Psoas muscle (tissue), 8 donors: ENCODE results near the gene SNU13. TPM values are rescaled to one million over a fixed set of nuclear protein-coding genes. Genes with fewer than 3 reads are reported as not detected.
A peak's percentile ranks its signal among the peaks of the same experiment; 100 is the strongest.
"Not testable (repeated sequence)": the region's sequence is repeated elsewhere in the genome, so short reads cannot be mapped to it uniquely, and the experiment has no call there.

ENCODE experiments used
- ATAC-seq, 4 donors: fragments of 200-7000 bp; cut with Tn5 transposase; one replicate each; pipeline ENCODE4 v1.9.1; 2020; ENCODE audit warnings: moderate library complexity in 3 of 4, mild to moderate bottlenecking in 2 of 4
- DNase-seq, 2 donors: peaks; one replicate each; pipeline ENCODE4 v3.0.0-alpha.2; 2020
- H3K27ac ChIP-seq: fragments of 200-600 bp; one replicate; pipeline ENCODE4 v1.8.0; 2022
- H3K27me3 ChIP-seq, 3 donors: fragments of 200-600 bp in 1 of 3; one replicate each; pipeline versions ENCODE4 v1.6.1 to v1.8.0; 2013 to 2022; ENCODE audit warnings: low read length in 2 of 3, mild to moderate bottlenecking in 2 of 3, moderate library complexity in 1 of 3; ENCODE audit not compliant: insufficient read depth in 3 of 3
- H3K36me3 ChIP-seq, 2 donors: fragments of 200-600 bp in 1 of 2; one replicate each; pipeline versions ENCODE4 v1.6.1 to v1.8.0; 2013 to 2022; ENCODE audit warnings: low read depth in 1 of 2, mild to moderate bottlenecking in 1 of 2, moderate library complexity in 1 of 2; ENCODE audit not compliant: insufficient read depth in 1 of 2
- H3K4me1 ChIP-seq: fragments of 200-600 bp; one replicate; pipeline ENCODE4 v1.8.0; 2022
- H3K4me3 ChIP-seq: fragments of 200-600 bp; one replicate; pipeline ENCODE4 v1.8.0; 2022; ENCODE audit warnings: mild to moderate bottlenecking
- H3K9me3 ChIP-seq: fragments of 200-600 bp; one replicate; pipeline ENCODE4 v1.8.0; 2022
- CTCF ChIP-seq: fragments of 200-600 bp; IDR thresholded peaks from one replicate; pipeline ENCODE4 v1.8.0; 2022; ENCODE audit warnings: antibody characterized with exemption
- WGBS, 3 donors: extraction: QIAGEN DNeasy Blood & Tissue Kit; methylation state at CpG; one replicate each; pipeline versions ENCODE4 v1.1.6 to v1.1.7; 2013; 5-methylcytosine and 5-hydroxymethylcytosine counted together
- intact Hi-C, 2 donors: fragments of 100-400 bp; cut with DNase I; formaldehyde crosslinking; loops; one replicate each; pipeline versions ENCODE4 v1.11.0 to v1.14.2; 2022
- polyA plus RNA-seq, 3 donors: library from polyadenylated mRNA; stranded (reverse); fragments of 200-250 nt; gene quantifications; one replicate each; pipeline ENCODE4 v1.2.3, GENCODE V29; 2013
- total RNA-seq, 4 donors: library from RNA; stranded (reverse); fragmentation: NEBNext Ultra II Directional in 2 of 4; extraction: Animal tissue kit (Norgen Biotek cat#: 25700) in 2 of 4; gene quantifications; one replicate each; pipeline versions ENCODE4 v1.2.1 to v1.2.4, GENCODE V29; 2021 to 2023
- donor health status: healthy with polysubstance abuse.
- donor health status: DM: no; HTN: no; CAD: no; lungs with moderate emphysema.
- donor health status: Bipolar disorder and iron deficiency.
- donor health status: healthy.
- donor health status: DM: yes; HTN: yes; CAD: no.
- donor health status: DM: no; HTN: no; CAD: no.
- donor health status: DM: no; HTN: no; CAD: no.
- donor health status: DM: yes; HTN: yes; CAD: no.

The SNU13 gene
- total and polyA plus RNA-seq, 7 donors = 165 to 466 (median 215) TPM

DNA sequence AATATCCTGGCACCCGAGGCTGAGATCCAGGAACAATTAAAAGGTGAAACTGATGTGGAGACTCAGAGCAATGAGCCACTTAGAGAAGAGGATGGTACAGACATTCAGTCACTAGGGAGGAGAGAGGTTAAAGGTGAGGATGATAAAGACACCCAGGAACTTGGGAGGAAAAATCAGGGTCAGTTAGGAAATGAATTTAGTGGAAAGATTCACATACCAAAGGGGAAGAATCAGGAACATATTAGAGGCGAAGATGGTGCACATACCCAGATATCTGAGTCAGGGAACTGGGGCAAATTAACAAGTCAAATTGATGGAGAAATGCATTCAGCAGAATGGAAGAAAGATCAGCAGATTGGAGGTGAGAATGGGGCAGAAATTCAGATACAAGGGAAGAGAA, 6.5 kb upstream of the SNU13 start:
- Histone ChIP-seq H3K9me3 (no peaks in the 10 kb centered on the region), H3K36me3 (peaks cover 0 to 14% of the 10 kb centered on the region in 2 donors), H3K4me1 (peaks cover 8% of the 10 kb centered on the region), H3K27ac (no peak overlapping the region), H3K4me3 (no peak overlapping the region), H3K27me3 (no peaks in the 10 kb centered on the region)
- intact Hi-C loops = loop anchor here (5.0 to 10.0 kb wide), 2 partner anchors 102 to 110 kb away; partner anchors contain the start of gene CCDC134 (in 1 of the 2)
- DNase-seq = no peak
- no peak for ATAC-seq
- no peak for TF ChIP-seq CTCF
- 84 to 90% (median 88%) methylated on average over 2 of the region's 2 CpGs for WGBS, 3 donors

GRCh38 chr22:41690476-41690875, 1.8 kb upstream of the SNU13 start:
- H3K27me3 ChIP-seq = no peaks in the 10 kb centered on the region
- peaks cover 0 to 14% of the 10 kb centered on the region in 2 donors for H3K36me3 ChIP-seq
- peak overlapping the region; percentile 97 for H3K27ac ChIP-seq
- H3K4me3 ChIP-seq = no peak overlapping the region
- intact Hi-C loops = loop anchor here in 1 of 2 donors (10.0 kb wide), 1 partner anchor 114 kb away; the partner anchor contains the start of gene CCDC134
- no peak for ATAC-seq
- 75 to 92% (median 81%) methylated on average over 3 of the region's 3 CpGs for WGBS, 3 donors
- TF ChIP-seq CTCF = no peak
- DNase-seq = no peak
- no peaks in the 10 kb centered on the region for H3K9me3 ChIP-seq
- H3K4me1 ChIP-seq = peaks cover 8% of the 10 kb centered on the region

GRCh38 chr22:41687901-41688364, 734 bp downstream of the SNU13 start:
- H3K4me1 ChIP-seq = peaks cover 8% of the 10 kb centered on the region
- ATAC-seq = peak; percentile 33 to 55 (median 42)
- H3K36me3 ChIP-seq = no peaks in the 10 kb centered on the region
- H3K9me3 ChIP-seq = no peaks in the 10 kb centered on the region
- intact Hi-C loops = no loop called here
- H3K27me3 ChIP-seq = no peaks in the 10 kb centered on the region
- no peak for TF ChIP-seq CTCF
- DNase-seq = peak in 1 of 2 donors; percentile 65
- WGBS, 3 donors = 0 to 1% (median 1%) methylated on average over 20 of the region's 20 CpGs
- peak overlapping the region; percentile 85 for H3K4me3 ChIP-seq
- H3K27ac ChIP-seq = peak overlapping the region; percentile 97

DNA sequence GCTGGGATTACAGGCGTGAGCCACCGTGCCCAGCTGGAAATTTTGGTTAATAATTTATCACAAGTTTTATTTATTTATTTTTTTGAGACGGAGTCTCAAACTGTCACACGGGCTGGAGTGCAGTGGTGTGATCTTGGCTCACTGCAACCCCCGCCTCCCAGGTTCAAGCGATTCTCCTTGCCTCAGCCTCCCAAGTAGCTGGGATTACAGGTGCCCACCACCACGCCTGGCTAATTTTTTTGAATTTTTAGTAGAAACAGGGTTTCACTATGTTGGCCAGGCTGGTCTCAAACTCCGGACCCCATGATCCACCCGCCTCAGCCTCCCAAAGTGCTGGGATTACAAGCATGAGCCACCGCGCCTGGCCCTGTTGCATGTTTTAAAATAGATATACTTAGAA, 1.8 kb downstream of the SNU13 start:
- H3K4me3 ChIP-seq = peak overlapping the region; percentile 85
- H3K27me3 ChIP-seq, H3K9me3 ChIP-seq, intact Hi-C loops, H3K27ac ChIP-seq, H3K4me1 ChIP-seq, ATAC-seq, DNase-seq, H3K36me3 ChIP-seq: not testable (repeated sequence)
- WGBS, 3 donors = 94 to 95% (median 95%) methylated on average over 11 of the region's 11 CpGs

- no peak overlapping the region for H3K27ac ChIP-seq
- H3K36me3 ChIP-seq = peaks cover 0 to 19% of the 10 kb centered on the region in 2 donors
- no peaks in the 10 kb centered on the region for H3K27me3 ChIP-seq
- no peaks in the 10 kb centered on the region for H3K9me3 ChIP-seq
- no peak overlapping the region for H3K4me3 ChIP-seq
- TF ChIP-seq CTCF = no peak
- peaks cover 15% of the 10 kb centered on the region for H3K4me1 ChIP-seq
- WGBS, 3 donors = 67 to 82% (median 77%) methylated on average over 4 of the region's 4 CpGs
- intact Hi-C loops = no loop called here
- DNase-seq (no peak), ATAC-seq (no peak)
These were observed 4.5 kb downstream of the SNU13 start for GRCh38 chr22:41684194-41684593.
